OCI-LY7 (cell line): ENCODE results near the gene AARS2. TPM values are rescaled to one million over a fixed set of nuclear protein-coding genes. Genes with fewer than 3 reads are reported as not detected.
A peak's percentile ranks its signal among the peaks of the same experiment; 100 is the strongest.

Source experiments
- BruUV-seq: library from RNA; stranded (reverse); fragments of 400-500 nt; replicated peaks from 2 replicates; lab custom pipeline; 2021; lab: Mats Ljungman, UMichigan
- CTCF ChIA-PET: fragments of 300-600 bp; sonication (Branson Sonifier 250); formaldehyde crosslinking; loops from one replicate; lab custom pipeline; 2022; ENCODE audit warnings: antibody characterized with exemption; ENCODE audit not compliant: unreplicated experiment; lab: Charles Lee
- POLR2A ChIA-PET: fragments of 300-600 bp; sonication (Branson Sonifier 250); formaldehyde crosslinking; loops from one replicate; lab custom pipeline; 2022; ENCODE audit warnings: antibody characterized with exemption; lab: Charles Lee
- DNase-seq: peaks from one replicate; pipeline ENCODE4 v3.0.0-alpha.2; 2015; ENCODE audit warnings: low spot score
- H2AFZ ChIP-seq: fragments of 200-600 bp; sonication (generic), shearing (Covaris generic); 2 replicates; pipeline ENCODE4 v1.6.1; 2014; ENCODE audit warnings: mild to moderate bottlenecking, antibody characterized with exemption, low read length, moderate library complexity
- H3K27ac ChIP-seq: fragments of 200-600 bp; sonication (generic); 2 replicates; pipeline ENCODE4 v1.5.1; 2014; ENCODE audit warnings: mixed run types, low read depth, mild to moderate bottlenecking, moderate library complexity, low read length, inconsistent platforms; ENCODE audit not compliant: poor library complexity, severe bottlenecking
- H3K36me3 ChIP-seq: fragments of 200-600 bp; sonication (generic); 2 replicates; pipeline ENCODE4 v1.6.1; 2014; ENCODE audit warnings: mild to moderate bottlenecking, antibody characterized with exemption, low read length, moderate library complexity, mixed read lengths; ENCODE audit not compliant: insufficient read depth
- H3K4me1 ChIP-seq: fragments of 200-600 bp; sonication (generic); 2 replicates; pipeline ENCODE4 v1.5.1; 2014; ENCODE audit warnings: mild to moderate bottlenecking, low read length; ENCODE audit not compliant: insufficient read depth, poor library complexity, severe bottlenecking
- H3K4me2 ChIP-seq: fragments of 200-600 bp; sonication (generic); 2 replicates; pipeline ENCODE4 v1.6.1; 2014; ENCODE audit warnings: mild to moderate bottlenecking, low read length
- H3K4me3 ChIP-seq: fragments of 200-600 bp; sonication (generic); 2 replicates; pipeline ENCODE4 v1.5.1; 2014; ENCODE audit warnings: mild to moderate bottlenecking, low read depth, low read length; ENCODE audit not compliant: poor library complexity, severe bottlenecking
- H3K79me2 ChIP-seq: fragments of 200-600 bp; sonication (generic); 2 replicates; pipeline ENCODE4 v1.6.1; 2016; ENCODE audit warnings: low read depth, mild to moderate bottlenecking, low read length, moderate library complexity, mixed read lengths; ENCODE audit not compliant: insufficient read depth
- H3K9me2 ChIP-seq: fragments of 200-600 bp; sonication (generic); 2 replicates; pipeline ENCODE4 v1.6.1; 2016; ENCODE audit warnings: mild to moderate bottlenecking, low read length, mixed read lengths; ENCODE audit not compliant: insufficient read depth
- H3K9me3 ChIP-seq: fragments of 200-600 bp; sonication (generic); 2 replicates; pipeline ENCODE4 v1.6.1; 2014; ENCODE audit warnings: mild to moderate bottlenecking, mixed run types, low read length, mixed read lengths
- H4K20me1 ChIP-seq: fragments of 200-600 bp; sonication (generic); 2 replicates; pipeline ENCODE4 v1.6.1; 2014; ENCODE audit warnings: mild to moderate bottlenecking, antibody characterized with exemption, low read length, moderate library complexity, mixed read lengths; ENCODE audit not compliant: insufficient read depth
- EZH2phosphoT487 ChIP-seq: fragments of 200-600 bp; sonication (generic); IDR thresholded peaks from 2 replicates; pipeline ENCODE4 v1.6.1; 2018; ENCODE audit warnings: low read depth, borderline replicate concordance, mild to moderate bottlenecking, mixed run types, antibody characterized with exemption, low read length, moderate library complexity, mixed read lengths
- intact Hi-C: fragments of 100-400 bp; cut with micrococcal nuclease; formaldehyde crosslinking; loops from one replicate; pipeline ENCODE4 v1.10.0; 2022; ENCODE audit not compliant: unreplicated experiment
- total RNA-seq, 2 experiments: library from RNA; depleted of rRNA in 1 of 2; stranded (reverse); fragments of >200 nt in 1 of 2; shearing (Covaris generic) in 1 of 2; gene quantifications; 2 replicates each; pipeline ENCODE4 v1.2.3, GENCODE V29; 2014 to 2022
- TF ChIP-seq, protein P1 (sequence below): fragments of 200-600 bp; sonication (generic); conservative IDR thresholded peaks from 2 replicates; pipeline ENCODE4 v1.5.1; 2014; ENCODE audit warnings: mild to moderate bottlenecking, antibody characterized with exemption, low read length, moderate library complexity, mixed read lengths

The AARS2 gene
- total RNA-seq, 2 experiments from 2014 or later = 20.7 to 22.0 TPM

DNA sequence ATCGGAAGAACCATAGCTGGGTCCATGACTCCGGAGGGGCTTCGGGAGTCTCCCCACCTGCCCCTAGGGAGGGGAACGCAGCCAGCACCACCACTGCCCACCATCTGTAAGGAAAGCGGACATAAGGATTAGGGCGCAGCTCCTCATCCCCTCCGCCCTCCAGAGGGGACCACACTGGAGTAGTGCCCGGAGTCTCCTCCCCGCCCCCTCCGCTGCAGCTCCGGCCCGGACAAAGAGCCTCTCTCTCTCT lies 56.4 kb downstream of the AARS2 start:
- Histone ChIP-seq H3K27ac (peak overlapping the region; percentile 64), H4K20me1 (peaks cover 6% of the 10 kb centered on the region; the same call in 1 of the 2 replicates), H3K4me2 (peak overlapping the region; percentile 100), H3K9me3 (no peaks in the 10 kb centered on the region), H3K9me2 (no peaks in the 10 kb centered on the region), H3K79me2 (peaks cover 12% of the 10 kb centered on the region; the same call in 1 of the 2 replicates), H3K36me3 (peaks cover 87% of the 10 kb centered on the region), H3K4me1 (peaks cover 69% of the 10 kb centered on the region), H2AFZ (peak overlapping the region; percentile 82; the same call in 1 of the 2 replicates), H3K4me3 (peak overlapping the region; percentile 91)
- intact Hi-C loops = no loop called here
- POLR2A ChIA-PET = interaction anchor here (0.5 to 2.1 kb wide), 6 partner anchors 10 to 486 kb away, joined by 3 to 19 read pairs (median 4); partner anchors contain the start of genes HSP90AB1, SLC29A1 and VEGFA
- CTCF ChIA-PET = interaction anchor here (0.6 to 1.2 kb wide), 6 partner anchors 12 to 1874 kb away, joined by 3 to 4 read pairs (median 4); partner anchors contain the start of gene SLC29A1
- TF ChIP-seq EZH2phosphoT487 = no peak
- TF ChIP-seq, protein P1, sequence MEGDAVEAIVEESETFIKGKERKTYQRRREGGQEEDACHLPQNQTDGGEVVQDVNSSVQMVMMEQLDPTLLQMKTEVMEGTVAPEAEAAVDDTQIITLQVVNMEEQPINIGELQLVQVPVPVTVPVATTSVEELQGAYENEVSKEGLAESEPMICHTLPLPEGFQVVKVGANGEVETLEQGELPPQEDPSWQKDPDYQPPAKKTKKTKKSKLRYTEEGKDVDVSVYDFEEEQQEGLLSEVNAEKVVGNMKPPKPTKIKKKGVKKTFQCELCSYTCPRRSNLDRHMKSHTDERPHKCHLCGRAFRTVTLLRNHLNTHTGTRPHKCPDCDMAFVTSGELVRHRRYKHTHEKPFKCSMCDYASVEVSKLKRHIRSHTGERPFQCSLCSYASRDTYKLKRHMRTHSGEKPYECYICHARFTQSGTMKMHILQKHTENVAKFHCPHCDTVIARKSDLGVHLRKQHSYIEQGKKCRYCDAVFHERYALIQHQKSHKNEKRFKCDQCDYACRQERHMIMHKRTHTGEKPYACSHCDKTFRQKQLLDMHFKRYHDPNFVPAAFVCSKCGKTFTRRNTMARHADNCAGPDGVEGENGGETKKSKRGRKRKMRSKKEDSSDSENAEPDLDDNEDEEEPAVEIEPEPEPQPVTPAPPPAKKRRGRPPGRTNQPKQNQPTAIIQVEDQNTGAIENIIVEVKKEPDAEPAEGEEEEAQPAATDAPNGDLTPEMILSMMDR = no peak
- no peak for DNase-seq
- no TSS peak for BruUV-seq

DNA sequence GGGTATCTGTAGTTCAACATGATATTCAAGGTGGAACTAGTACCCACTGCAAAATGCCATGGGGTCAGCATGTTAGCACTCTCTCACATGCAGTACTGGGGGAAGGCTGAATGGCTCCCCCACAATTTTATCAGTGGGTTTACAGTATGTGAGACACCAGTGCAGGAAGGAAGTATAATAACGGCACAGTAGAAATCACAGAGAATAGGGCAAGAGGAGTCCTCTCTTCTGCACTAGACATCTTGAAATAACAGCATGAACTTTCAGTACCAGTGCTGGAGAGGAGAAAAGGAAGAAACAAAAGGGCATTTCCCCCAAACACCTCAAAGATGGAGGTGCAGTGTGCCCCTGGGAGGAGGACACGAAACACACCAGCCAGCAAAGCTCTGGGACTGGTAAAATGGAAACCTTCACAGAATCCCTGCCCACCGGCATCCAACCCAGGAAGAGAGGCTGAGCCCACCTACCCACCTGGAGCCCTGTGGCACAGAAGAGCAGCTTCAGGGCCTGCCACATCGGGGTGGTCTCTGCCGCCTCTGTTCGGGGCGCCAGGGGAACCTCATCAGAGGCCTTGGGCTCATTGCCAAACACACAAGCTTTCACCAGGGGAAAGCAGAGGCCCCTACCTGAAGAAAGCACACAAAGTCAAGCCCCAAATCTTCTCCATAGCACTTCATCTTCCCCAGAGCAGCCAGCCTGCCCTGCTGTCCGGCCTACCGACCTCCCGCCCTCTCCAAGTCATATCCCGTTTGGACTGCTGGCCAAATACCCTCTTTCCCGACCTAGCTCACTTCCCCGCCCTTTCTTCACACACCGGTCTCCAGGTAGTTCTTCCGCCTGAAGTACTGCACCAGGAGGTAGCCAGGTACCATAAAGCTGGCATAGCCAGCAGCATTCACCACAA lies 57.0 kb downstream of the AARS2 start:
- Histone ChIP-seq H3K4me3 (peak overlapping the region; percentile 91), H2AFZ (no peak overlapping the region; the same call in 1 of the 2 replicates), H3K27ac (peak overlapping the region; percentile 64), H3K9me2 (no peaks in the 10 kb centered on the region), H3K4me1 (peaks cover 69% of the 10 kb centered on the region), H3K9me3 (no peaks in the 10 kb centered on the region), H3K4me2 (peak overlapping the region; percentile 100), H4K20me1 (peaks cover 11% of the 10 kb centered on the region; the same call in 1 of the 2 replicates), H3K79me2 (peaks cover 12% of the 10 kb centered on the region; the same call in 1 of the 2 replicates), H3K36me3 (peaks cover 87% of the 10 kb centered on the region)
- DNase-seq = peak; percentile 34
- CTCF ChIA-PET = interaction anchor here (0.6 to 1.2 kb wide), 5 partner anchors 12 to 1875 kb away, joined by 3 to 4 read pairs (median 4); partner anchors contain the start of gene SLC29A1
- no TSS peak for BruUV-seq
- TF ChIP-seq EZH2phosphoT487 = no peak
- TF ChIP-seq, protein P1 = 0 out of 2 replicates have a peak, but pooled peaks have one; percentile 9
- intact Hi-C loops = no loop called here
- POLR2A ChIA-PET = interaction anchor here (0.6 to 2.1 kb wide), 5 partner anchors 9 to 486 kb away, joined by 3 to 19 read pairs (median 4); partner anchors contain the start of genes HSP90AB1, SLC29A1 and VEGFA
